GM19328 (cell line): ENCODE results near the gene ANKMY1.
"Not testable (repeated sequence)": the region's sequence is repeated elsewhere in the genome, so short reads cannot be mapped to it uniquely, and the experiment has no call there.

Experiments
- ATAC-seq: cut with Tn5 transposase; IDR thresholded peaks from one replicate; pipeline ENCODE4 v1.9.1; 2021; ENCODE audit warnings: mild to moderate bottlenecking, moderate library complexity; ENCODE audit not compliant: unreplicated experiment

ANKMY1 gene

GRCh38 chr2:240522406-240522805, 35.4 kb downstream of the ANKMY1 start:
- ATAC-seq: no peak

DNA sequence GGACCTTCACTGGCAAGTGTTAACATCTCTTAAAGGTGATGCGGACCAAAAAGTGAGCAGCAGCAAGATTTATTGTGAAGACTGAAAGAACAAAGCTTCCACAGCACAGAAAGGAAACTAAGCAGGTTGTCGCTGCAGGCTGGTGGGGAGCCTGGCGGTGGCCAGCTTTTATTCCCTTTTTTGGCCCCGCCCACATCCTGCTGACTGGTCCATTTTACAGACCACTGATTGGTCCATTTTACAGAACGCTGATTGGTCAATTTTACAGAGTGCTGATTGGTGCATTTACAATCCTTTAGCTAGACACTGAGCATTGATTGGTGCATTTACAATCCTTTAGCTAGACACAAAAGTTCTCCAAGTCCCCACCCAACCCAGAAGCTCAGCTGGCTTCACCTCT, 35.9 kb downstream of the ANKMY1 start:
- not testable (repeated sequence) for ATAC-seq

DNA sequence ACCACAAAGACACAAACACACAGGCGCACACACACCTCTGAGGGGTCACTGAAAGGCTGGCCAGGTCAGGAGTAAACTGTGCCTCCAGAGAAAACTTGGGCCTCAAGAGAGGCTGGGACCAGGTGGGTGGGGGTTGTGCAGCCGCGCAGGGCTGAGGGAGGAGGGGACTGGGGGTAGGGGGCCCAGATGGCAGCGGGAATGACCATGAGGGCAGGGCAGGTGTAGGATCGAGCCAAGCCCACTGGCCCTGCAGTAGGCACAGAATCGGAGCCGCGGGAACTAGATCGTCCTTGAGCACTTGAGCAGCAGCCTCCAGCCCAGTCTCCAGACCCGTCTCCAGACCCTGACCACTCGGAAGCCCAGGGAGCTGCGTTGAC, 36.8 kb downstream of the ANKMY1 start:
- no peak for ATAC-seq

GRCh38 chr2:240520130-240520973, 37.4 kb downstream of the ANKMY1 start:
- no peak for ATAC-seq

GRCh38 chr2:240519396-240520129, 38.2 kb downstream of the ANKMY1 start:
- no peak for ATAC-seq

- ATAC-seq: no peak
Observed at GRCh38 chr2:240518981-240519380, 38.8 kb downstream of the ANKMY1 start.

DNA sequence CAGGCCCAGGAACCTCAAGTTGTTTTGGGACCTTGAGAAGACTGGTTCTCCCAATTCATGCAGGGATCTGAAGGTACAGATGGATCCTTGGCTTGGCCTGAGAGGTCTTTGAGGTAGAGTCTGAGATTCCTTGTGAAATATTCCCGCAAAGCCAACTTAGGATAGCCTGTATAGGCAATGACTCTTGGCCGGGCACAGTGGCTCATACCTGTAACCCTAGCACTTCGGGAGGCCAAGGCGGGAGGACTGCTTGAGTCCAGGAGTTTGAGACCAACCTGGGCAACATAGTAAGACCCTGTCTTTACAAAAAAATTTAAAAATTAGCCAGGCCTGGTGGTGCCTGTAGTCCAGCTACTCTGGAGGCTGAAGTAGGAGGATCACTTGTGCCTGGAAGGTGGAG, 40.4 kb downstream of the ANKMY1 start:
- ATAC-seq: no peak

DNA sequence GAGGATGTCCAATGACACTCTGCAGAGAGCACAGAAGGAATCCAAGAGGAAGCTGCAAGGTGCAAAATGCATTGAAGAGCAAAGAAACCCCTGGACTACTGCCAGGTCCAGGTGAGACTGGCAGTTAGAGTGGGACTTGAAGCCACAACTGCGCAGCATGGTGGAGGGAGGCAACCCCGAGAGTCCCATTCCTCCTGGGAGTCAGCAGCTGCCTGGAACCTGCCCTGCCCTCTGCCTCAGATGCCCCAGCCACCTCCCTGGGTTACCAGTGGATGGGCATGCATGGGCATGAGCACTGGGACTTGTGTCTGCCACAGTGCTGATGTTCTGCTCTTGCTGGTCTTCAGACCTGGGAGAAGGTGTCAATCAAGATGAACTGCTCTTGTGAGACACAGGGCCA, 43.2 kb downstream of the ANKMY1 start:
- no peak for ATAC-seq

DNA sequence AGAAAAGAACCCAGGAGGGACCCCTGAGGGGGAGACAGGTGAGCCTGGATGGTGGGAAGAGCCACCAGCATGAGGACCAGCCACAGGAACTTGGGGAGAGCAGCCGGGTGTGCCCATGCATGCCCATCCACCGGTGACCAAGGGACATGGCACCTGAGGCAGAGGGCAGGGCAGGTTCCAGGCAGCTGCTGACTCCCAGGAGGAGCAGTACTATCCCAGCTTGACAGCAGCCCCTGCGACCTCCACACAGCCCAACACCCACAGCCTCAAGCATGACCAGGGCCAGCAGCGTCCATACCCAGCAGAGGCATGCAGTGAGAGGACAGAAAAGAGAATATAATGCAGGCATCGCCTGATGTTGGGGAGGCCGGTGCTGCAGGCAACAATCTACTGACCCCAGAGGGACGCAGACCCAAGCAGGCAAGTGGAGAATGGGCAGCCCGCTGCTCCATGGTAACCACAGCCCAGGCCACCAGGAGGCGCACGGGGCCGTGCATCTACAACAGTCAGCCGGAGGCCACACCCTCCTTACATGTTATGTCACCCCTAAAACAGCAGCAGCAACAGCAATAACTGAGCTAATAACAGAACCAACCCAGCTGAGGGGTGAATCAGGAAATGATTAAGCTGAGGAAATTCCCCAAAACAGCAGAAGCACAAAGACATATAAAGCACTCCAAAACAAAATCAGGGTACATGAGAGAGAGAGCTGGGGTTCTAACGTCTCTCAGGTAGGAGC, 44.1 kb downstream of the ANKMY1 start:
- ATAC-seq: peak; percentile 81

- ATAC-seq: no peak
Observed at GRCh38 chr2:240512666-240513535, 44.9 kb downstream of the ANKMY1 start.

- ATAC-seq: no peak
Observed at GRCh38 chr2:240512109-240512485, 45.7 kb downstream of the ANKMY1 start.

- no peak for ATAC-seq
Observed at GRCh38 chr2:240511351-240512108, 46.3 kb downstream of the ANKMY1 start.

- no peak for ATAC-seq
Observed at GRCh38 chr2:240510513-240511210, 47.1 kb downstream of the ANKMY1 start.

- no peak for ATAC-seq
Observed at GRCh38 chr2:240509667-240510512, 47.9 kb downstream of the ANKMY1 start.

GRCh38 chr2:240508832-240509545, 48.8 kb downstream of the ANKMY1 start:
- ATAC-seq: no peak

DNA sequence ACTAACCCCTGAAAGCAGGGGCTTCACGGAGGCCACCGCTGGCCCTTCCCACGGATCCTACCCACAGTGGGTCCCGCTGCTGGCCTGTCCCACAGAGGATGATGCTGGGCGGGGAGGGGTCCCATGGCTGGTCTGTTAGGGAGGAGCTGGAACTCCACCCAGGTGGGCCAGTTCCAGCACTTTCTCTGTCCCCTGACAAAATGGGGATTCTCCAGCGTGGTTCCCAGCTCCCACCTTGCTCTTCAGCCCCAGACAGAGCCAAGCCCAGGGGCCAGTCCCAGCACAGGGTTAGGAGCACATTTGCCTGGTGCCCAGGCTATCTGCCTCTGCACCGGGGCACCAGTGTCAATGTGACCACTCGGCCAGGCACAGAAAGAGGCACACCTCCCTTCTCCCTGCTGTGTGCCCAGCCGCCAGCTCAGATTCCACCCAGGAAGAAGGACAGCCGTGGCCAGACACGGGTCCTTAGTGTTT, 50.0 kb downstream of the ANKMY1 start:
- no peak for ATAC-seq

DNA sequence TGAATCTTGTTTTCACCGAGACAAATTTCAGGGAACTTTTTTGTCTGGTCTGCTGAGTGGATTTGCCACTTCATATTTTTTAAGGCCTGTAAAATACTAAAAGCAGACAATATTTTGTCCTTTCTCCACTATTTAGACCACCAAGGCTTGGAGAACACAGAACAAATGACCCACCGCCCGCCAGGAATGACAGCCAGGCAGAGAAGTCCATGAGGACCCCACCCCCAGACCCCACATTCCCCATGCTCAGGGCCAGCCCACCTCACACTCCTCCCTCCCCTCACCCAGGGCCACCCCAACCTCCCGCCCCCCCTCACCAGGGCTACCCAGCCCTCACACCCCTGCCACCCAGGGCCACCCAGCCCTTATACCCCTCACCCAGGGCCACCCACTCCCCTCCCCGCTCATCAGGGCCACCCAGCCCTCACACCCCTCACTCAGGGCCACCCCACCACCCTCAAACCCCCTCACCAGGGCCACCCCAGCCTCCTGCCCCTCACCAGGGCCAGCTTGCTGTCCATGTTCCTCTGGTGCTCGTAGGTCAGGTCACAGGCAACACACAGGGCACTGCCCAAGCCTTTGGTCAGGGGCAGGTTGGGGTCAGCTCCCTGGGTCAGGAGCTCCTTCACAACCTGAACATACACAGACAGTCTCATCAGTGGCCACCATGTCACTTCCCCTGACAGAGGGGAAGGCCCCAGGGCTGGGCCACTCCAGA, 50.6 kb downstream of the ANKMY1 start:
- no peak for ATAC-seq
